Neural progenitor cell (in vitro differentiated cells): Measurements from ENCODE around the gene CSNK1G2.

Experiments
- EZH2phosphoT487 ChIP-seq: fragments of 200-600 bp; sonication (generic); IDR thresholded peaks from 2 replicates; pipeline ENCODE4 v1.6.1; 2017; ENCODE audit warnings: antibody characterized with exemption
- TF ChIP-seq, protein P1 (sequence below): fragments of 200-600 bp; sonication (generic); IDR thresholded peaks from 2 replicates; pipeline ENCODE4 v1.5.1; 2017; ENCODE audit warnings: antibody characterized with exemption, mild to moderate bottlenecking

GRCh38 chr19:1970003-1970805 lies 29.2 kb downstream of the CSNK1G2 start:
- TF ChIP-seq EZH2phosphoT487: no peak
- TF ChIP-seq, protein P1, sequence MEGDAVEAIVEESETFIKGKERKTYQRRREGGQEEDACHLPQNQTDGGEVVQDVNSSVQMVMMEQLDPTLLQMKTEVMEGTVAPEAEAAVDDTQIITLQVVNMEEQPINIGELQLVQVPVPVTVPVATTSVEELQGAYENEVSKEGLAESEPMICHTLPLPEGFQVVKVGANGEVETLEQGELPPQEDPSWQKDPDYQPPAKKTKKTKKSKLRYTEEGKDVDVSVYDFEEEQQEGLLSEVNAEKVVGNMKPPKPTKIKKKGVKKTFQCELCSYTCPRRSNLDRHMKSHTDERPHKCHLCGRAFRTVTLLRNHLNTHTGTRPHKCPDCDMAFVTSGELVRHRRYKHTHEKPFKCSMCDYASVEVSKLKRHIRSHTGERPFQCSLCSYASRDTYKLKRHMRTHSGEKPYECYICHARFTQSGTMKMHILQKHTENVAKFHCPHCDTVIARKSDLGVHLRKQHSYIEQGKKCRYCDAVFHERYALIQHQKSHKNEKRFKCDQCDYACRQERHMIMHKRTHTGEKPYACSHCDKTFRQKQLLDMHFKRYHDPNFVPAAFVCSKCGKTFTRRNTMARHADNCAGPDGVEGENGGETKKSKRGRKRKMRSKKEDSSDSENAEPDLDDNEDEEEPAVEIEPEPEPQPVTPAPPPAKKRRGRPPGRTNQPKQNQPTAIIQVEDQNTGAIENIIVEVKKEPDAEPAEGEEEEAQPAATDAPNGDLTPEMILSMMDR: no peak
